D721Med (cell line): Measurements from ENCODE around the gene PZP.
"Not testable (repeated sequence)": the region's sequence is repeated elsewhere in the genome, so short reads cannot be mapped to it uniquely, and the experiment has no call there.

Experiments used
- DNase-seq: peaks from one replicate; pipeline ENCODE4 v3.0.0; 2011; ENCODE audit warnings: low spot score; ENCODE audit not compliant: insufficient read length
- FAIRE-seq: peaks from 2 replicates; lab custom pipeline; 2011; peaks lifted over from hg19 to GRCh38; lab: Jason Lieb, UNC
- CTCF ChIP-seq: IDR thresholded peaks from 2 replicates; pipeline ENCODE4 v1.5.1; 2012; ENCODE audit warnings: mild to moderate bottlenecking, control low read depth; ENCODE audit not compliant: insufficient read depth; ENCODE audit errors: missing control alignments

Gene PZP

GRCh38 chr12:9248435-9248834 is 40.2 kb upstream of the PZP start:
- DNase-seq (no peak), FAIRE-seq (no peak)

GRCh38 chr12:9244894-9245293 is 36.7 kb upstream of the PZP start:
- DNase-seq (no peak), FAIRE-seq (no peak)
- TF ChIP-seq CTCF = no peak

More at GRCh38 chr12:9248435-9248834, 40.2 kb upstream of the PZP start:
- no peak for TF ChIP-seq CTCF

GRCh38 chr12:9243999-9244649 is 35.9 kb upstream of the PZP start:
- DNase-seq = no peak
- no peak for FAIRE-seq
- no peak for TF ChIP-seq CTCF

GRCh38 chr12:9241301-9241700 is 33.1 kb upstream of the PZP start:
- no peak for DNase-seq
- no peak for FAIRE-seq
- TF ChIP-seq CTCF = no peak

GRCh38 chr12:9240776-9241175 is 32.6 kb upstream of the PZP start:
- FAIRE-seq (no peak), DNase-seq (no peak)
- TF ChIP-seq CTCF = no peak

- not testable (repeated sequence) for DNase-seq, FAIRE-seq
Observed at GRCh38 chr12:9240004-9240635, 31.9 kb upstream of the PZP start.

- no peak for TF ChIP-seq CTCF
- DNase-seq (no peak), FAIRE-seq (no peak)
Observed at GRCh38 chr12:9237286-9237685, 29.1 kb upstream of the PZP start.

- no peak for FAIRE-seq
- TF ChIP-seq CTCF = no peak
Observed at GRCh38 chr12:9235519-9235918, 27.3 kb upstream of the PZP start.

More at GRCh38 chr12:9235519-9235918, 27.3 kb upstream of the PZP start:
- DNase-seq = no peak
